Hepatic stellate cell (primary cell): Measurements from ENCODE around the gene CRABP1.

Experiments
- DNase-seq: peaks from one replicate; pipeline ENCODE4 v3.0.0; 2011; ENCODE audit warnings: low spot score

Gene CRABP1

GRCh38 chr15:78317145-78317836, 22.9 kb upstream of the CRABP1 start:
- peak; percentile 43 for DNase-seq

- no peak for DNase-seq
Observed at GRCh38 chr15:78319588-78319987, 20.6 kb upstream of the CRABP1 start.

GRCh38 chr15:78320183-78320582, 20.0 kb upstream of the CRABP1 start:
- no peak for DNase-seq

DNA sequence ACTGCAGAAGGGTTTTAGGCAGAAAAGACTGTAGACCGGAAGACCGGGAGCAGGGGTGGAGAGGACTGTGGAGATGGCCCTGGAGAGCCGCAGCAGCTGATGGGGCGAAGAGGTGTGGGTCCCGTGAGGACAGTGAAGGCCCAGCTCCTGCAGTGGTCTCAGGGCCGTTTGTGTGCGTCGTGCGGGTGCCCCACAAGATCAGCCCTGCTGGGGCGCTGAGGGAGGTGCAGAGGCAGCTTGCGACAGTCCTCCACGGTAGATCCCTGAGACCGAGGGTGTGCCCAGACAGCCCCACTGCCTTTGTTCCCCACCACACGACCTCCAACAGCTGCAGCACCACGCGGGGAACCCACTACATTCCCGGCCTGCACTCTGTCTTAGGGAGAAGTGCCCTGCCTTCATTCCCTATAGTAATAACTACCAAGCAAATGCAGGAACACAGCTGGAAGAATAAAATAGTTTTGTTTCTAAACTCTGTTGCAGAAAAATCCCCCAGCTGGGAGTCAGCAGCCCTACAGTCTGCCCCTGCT, 19.0 kb upstream of the CRABP1 start:
- DNase-seq = no peak

- no peak for DNase-seq
Observed at GRCh38 chr15:78321786-78322185, 18.4 kb upstream of the CRABP1 start.

DNA sequence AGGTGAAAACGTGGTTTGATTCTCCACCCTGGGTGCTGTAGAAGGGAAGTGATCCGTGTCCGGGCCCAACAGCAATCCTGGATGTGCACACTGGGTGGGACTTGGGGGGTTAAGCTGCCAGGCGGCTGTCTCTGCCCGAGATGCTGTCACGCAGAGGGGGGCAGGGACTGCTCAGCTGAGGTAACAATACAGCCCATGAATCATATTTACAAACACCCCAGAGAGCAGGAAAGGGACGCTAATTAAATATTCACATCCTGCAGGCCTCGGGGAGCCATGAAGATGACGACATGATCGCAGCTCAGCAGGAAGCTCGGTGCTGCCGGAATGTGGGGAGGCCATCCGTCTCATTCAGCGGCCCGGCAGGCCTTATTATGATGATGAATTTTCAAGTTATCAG, 17.9 kb upstream of the CRABP1 start:
- no peak for DNase-seq

GRCh38 chr15:78322724-78323521, 17.2 kb upstream of the CRABP1 start:
- no peak for DNase-seq

DNA sequence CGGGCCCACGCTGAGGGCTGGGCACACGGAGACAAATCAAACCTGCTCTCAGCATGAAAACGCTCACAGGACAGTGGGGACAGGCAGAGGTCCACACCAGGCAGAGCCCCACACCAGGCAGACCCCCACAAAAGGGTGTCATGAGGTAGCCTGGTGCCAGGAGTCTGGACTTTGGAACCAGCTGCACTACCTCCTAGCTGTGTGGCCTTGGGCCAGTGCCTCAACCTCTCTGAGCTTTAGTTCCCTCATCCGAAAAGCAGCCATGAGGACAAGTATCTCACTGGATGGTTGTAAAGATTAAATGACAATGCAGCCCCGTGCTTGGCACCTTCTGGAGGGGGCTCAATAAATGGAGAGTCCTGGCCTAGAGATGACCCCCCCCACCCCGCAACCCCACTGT, 16.5 kb upstream of the CRABP1 start:
- DNase-seq = no peak

DNA sequence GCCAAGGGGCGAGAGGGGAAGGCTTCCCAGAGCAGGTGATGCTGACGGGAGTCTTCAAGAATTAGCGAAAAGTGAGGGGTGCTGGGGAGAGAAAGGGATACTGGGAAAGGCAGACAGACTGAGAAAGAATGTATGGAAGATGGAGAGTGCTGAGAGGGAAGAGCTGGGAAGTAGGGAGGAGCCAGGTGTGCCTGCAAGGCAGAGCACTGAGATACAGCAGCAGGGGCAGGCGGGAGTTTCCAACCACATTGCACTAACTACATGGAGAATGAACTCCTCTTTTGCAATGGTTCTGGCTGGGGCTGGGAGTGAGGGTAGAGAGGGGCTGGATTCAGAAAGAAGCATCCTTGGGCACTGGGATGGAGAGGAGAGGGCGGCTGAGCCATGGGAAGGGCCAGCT, 16.0 kb upstream of the CRABP1 start:
- no peak for DNase-seq

GRCh38 chr15:78325092-78325843, 14.9 kb upstream of the CRABP1 start:
- no peak for DNase-seq

- no peak for DNase-seq
Observed at GRCh38 chr15:78327466-78327865, 12.7 kb upstream of the CRABP1 start.

GRCh38 chr15:78329625-78330024, 10.5 kb upstream of the CRABP1 start:
- DNase-seq = no peak

- DNase-seq = no peak
Observed at GRCh38 chr15:78334845-78335244, 5.3 kb upstream of the CRABP1 start.

GRCh38 chr15:78335985-78336384, 4.2 kb upstream of the CRABP1 start:
- no peak for DNase-seq

- no peak for DNase-seq
Observed at GRCh38 chr15:78338781-78339180, 1.4 kb upstream of the CRABP1 start.

- no peak for DNase-seq
Observed at GRCh38 chr15:78339559-78339958, 594 bp upstream of the CRABP1 start.

DNA sequence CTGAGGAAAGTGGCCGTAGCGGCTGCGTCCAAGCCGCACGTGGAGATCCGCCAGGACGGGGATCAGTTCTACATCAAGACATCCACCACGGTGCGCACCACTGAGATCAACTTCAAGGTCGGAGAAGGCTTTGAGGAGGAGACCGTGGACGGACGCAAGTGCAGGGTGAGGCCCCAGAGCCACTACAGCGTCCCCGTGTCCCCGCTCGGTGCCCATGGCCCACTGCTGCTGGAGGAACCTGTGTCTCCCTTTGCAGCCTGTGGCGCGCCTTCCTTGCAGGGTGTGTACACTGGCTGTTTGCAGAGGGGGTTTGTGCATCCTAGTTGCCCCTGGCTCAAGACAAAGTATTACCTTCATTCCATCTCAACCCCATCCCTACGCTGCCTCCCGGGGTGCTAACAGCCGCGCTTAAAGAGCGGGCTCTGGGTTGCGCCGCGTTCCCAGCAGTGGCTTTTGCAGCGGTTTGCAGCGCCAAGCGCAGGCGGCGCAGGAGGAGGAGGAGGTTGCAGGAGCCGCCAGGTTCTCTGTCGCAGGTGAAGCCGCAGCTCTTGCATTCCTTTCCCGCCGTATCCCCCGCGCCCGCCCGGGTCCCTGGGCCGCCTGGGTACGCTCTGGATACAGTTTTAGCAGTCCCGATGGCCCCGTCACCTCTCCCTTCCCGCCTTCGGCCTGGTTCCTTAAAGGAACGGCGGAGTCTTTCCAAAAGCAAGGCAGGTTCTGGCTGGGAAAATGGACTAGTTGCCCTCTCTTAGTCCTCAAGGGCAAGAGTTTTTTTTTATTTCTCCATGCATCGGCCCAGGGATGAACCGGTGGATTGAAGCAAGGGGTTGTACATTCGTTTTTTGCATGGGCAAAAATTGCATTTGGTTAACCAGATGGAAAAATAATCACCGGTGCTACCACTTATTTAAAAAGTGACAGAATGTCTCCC, 1.2 kb downstream of the CRABP1 start:
- DNase-seq = no peak

DNA sequence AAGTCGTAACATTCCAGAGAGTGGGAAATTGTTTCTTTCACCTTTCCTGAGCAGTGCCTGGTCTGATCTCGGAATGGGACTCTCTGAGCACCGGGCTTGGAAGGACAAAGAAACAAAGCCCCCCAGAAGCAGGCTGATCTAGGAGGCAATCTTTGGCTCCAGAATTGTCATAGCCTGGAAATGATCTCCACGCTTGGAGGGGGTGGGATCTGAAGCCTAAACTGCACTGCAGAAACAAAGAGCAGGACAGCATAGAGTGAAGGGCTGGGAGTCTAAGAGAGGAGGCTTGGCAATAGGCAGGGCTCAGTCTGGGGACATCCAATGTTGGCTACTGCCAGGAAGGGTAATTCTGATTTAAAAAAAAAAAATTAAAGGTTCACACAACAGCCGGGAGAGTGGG, 1.9 kb downstream of the CRABP1 start:
- no peak for DNase-seq

DNA sequence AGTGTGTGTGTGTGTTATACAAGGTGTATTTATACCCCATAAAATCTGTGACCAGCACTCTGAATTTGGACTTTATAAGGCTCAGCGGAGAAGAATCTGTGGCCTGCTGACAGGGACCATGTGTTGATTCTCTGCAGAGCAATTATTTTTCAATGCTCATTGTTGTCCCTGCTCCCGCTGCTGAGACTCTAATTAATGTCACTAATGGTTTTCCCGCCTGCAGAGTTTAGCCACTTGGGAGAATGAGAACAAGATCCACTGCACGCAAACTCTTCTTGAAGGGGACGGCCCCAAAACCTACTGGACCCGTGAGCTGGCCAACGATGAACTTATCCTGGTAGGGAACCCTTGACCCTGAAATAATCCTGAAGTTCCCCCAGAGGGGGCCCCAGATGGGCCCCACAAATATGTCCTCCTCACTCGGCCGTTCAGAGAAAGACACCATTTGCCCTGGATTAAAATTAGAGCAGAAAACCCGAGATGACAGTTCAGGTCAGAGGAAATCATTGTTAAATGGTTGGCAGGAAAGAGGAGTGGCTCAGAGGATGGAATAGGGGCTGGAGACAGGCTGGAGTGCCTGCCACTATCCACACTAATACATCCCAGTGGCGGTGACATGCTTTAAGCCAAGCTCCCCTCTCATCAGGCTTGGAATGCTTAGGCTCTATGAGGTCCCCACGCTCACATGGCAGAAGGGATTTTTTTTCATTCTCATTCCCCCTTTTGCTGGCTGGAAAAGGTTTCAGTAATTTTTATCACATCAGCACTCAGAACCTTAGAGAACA, 3.3 kb downstream of the CRABP1 start:
- DNase-seq = no peak

DNA sequence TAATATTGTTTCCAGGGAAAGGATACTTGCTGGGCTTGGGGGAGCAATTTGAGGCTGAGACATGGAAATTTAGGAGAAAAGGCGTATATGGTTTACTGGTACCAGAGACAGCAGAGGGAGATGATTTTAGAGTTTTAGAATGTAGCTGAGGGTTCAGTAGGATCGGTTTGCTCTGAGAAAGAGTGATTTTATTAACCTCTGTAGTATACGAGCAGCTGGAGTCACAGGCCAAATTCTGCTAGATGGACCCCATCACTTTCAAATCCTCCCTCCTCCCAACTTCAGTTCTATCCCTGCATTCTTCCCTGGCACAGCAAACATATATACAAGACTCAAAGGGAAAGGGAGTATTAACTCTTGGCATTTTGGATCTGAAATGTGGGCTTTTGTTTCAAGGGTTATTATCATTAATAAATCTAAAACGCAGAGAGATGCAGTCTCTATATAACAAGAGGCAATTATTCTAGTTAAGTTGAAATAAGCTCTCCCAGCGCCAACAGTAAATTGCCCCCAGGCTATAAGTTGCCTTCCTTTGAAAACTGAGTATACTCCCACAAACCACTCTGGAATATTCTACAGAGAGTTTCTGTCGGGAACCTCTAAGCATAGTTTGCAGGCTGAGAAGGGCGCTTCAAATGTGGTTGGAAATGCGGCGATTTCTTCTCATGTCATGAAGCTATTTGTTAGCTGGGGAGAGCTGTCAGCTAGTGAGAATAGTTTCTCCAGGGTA, 5.4 kb downstream of the CRABP1 start:
- DNase-seq = no peak
